IMR-90 (cell line): ENCODE results near the gene TMEM45B. TPM values are rescaled to one million over a fixed set of nuclear protein-coding genes. Genes with fewer than 3 reads are reported as not detected.
"Not testable (repeated sequence)": the region's sequence is repeated elsewhere in the genome, so short reads cannot be mapped to it uniquely, and the experiment has no call there.

Experiments used
- ATAC-seq: fragments of 200-7000 bp; cut with Tn5 transposase; 2 replicates; pipeline ENCODE4 v1.9.1; 2020; ENCODE audit warnings: low read depth, mild to moderate bottlenecking, moderate library complexity
- BruUV-seq: library from RNA; stranded (reverse); fragments of 400-500 nt; replicated peaks from 2 replicates; lab custom pipeline; 2021; lab: Mats Ljungman, UMichigan
- CTCF ChIA-PET: fragments of 300-600 bp; formaldehyde crosslinking; extraction: SDS; loops from one replicate; lab custom pipeline; 2021; ENCODE audit warnings: antibody characterized with exemption; lab: Yijun Ruan, JAX
- POLR2A ChIA-PET: fragments of 300-600 bp; sonication (Branson Sonifier 250); formaldehyde crosslinking; loops from one replicate; lab custom pipeline; 2022; ENCODE audit warnings: antibody characterized with exemption; ENCODE audit not compliant: unreplicated experiment; lab: Charles Lee
- DNase-seq: peaks from one replicate; pipeline ENCODE4 v3.0.0; 2013
- H2AFZ ChIP-seq: replicated peaks from 2 replicates; pipeline ENCODE3; 2013; ENCODE audit warnings: low read length, mild to moderate bottlenecking; ENCODE audit not compliant: poor library complexity
- H2AK5ac ChIP-seq: 2 replicates; pipeline ENCODE4 v1.6.1; 2013; ENCODE audit warnings: low read depth, low read length, inconsistent platforms
- H2AK9ac ChIP-seq: replicated peaks from 2 replicates; pipeline ENCODE3; 2013; ENCODE audit warnings: mild to moderate bottlenecking, low read depth, low read length, moderate library complexity; ENCODE audit not compliant: poor library complexity
- H2BK120ac ChIP-seq: 2 replicates; pipeline ENCODE4 v1.6.1; 2013; ENCODE audit warnings: low read depth, low read length, inconsistent platforms
- H2BK15ac ChIP-seq: 3 replicates; pipeline ENCODE4 v1.6.1; 2013; ENCODE audit warnings: low read depth, low read length, inconsistent platforms
- H2BK20ac ChIP-seq: 2 replicates; pipeline ENCODE4 v1.6.1; 2013; ENCODE audit warnings: low read depth, mild to moderate bottlenecking, inconsistent platforms, low read length, moderate library complexity
- H2BK5ac ChIP-seq: 2 replicates; pipeline ENCODE4 v1.6.1; 2013; ENCODE audit warnings: mild to moderate bottlenecking, low read depth, low read length, inconsistent platforms; ENCODE audit not compliant: poor library complexity, severe bottlenecking
- H3K14ac ChIP-seq: replicated peaks from 2 replicates; pipeline ENCODE4 v1.6.1; 2013; ENCODE audit warnings: low read depth, low read length, inconsistent platforms
- H3K18ac ChIP-seq: 2 replicates; pipeline ENCODE4 v1.6.1; 2013; ENCODE audit warnings: low read depth, low read length, control low read depth
- H3K23ac ChIP-seq: 2 replicates; pipeline ENCODE4 v1.6.1; 2013; ENCODE audit warnings: low read depth, low read length, inconsistent platforms
- H3K27ac ChIP-seq: 2 replicates; pipeline ENCODE4 v1.5.1; 2013; ENCODE audit warnings: mild to moderate bottlenecking, control low read depth, low read length; ENCODE audit not compliant: insufficient read depth
- H3K27me3 ChIP-seq: 2 replicates; pipeline ENCODE4 v1.6.1; 2013; ENCODE audit warnings: low read length; ENCODE audit not compliant: control insufficient read depth, insufficient read depth
- H3K36me3 ChIP-seq: 2 replicates; pipeline ENCODE4 v1.6.1; 2013; ENCODE audit warnings: low read length, mixed read lengths; ENCODE audit not compliant: control insufficient read depth, insufficient read depth
- H3K4ac ChIP-seq: 2 replicates; pipeline ENCODE4 v1.6.1; 2013; ENCODE audit warnings: low read depth, low read length, inconsistent platforms
- H3K4me1 ChIP-seq: 2 replicates; pipeline ENCODE4 v1.6.1; 2013; ENCODE audit warnings: low read length, mixed read lengths; ENCODE audit not compliant: control insufficient read depth, insufficient read depth
- H3K4me2 ChIP-seq: 2 replicates; pipeline ENCODE4 v1.6.1; 2013; ENCODE audit warnings: low read depth, mild to moderate bottlenecking, control low read depth, low read length, moderate library complexity
- H3K4me3 ChIP-seq: 2 replicates; pipeline ENCODE4 v1.5.1; 2013; ENCODE audit warnings: low read depth, mild to moderate bottlenecking, control low read depth, low read length, moderate library complexity; ENCODE audit not compliant: insufficient read depth
- H3K56ac ChIP-seq: 2 replicates; pipeline ENCODE4 v1.6.1; 2013; ENCODE audit warnings: low read length, inconsistent platforms; ENCODE audit not compliant: insufficient read depth; ENCODE audit errors: extremely low read depth
- H3K79me1 ChIP-seq, 2 experiments: 2 replicates each; pipeline ENCODE4 v1.6.1; 2013; ENCODE audit warnings: low read length in 2 of 2, inconsistent platforms in 1 of 2, low read depth in 1 of 2
- H3K9ac ChIP-seq: 2 replicates; pipeline ENCODE4 v1.6.1; 2013; ENCODE audit warnings: low read depth, low read length, control low read depth
- H3K9me1 ChIP-seq: 2 replicates; pipeline ENCODE4 v1.6.1; 2013; ENCODE audit warnings: low read length, inconsistent platforms; ENCODE audit not compliant: insufficient read depth
- H3K9me3 ChIP-seq: 2 replicates; pipeline ENCODE4 v1.6.1; 2013; ENCODE audit warnings: low read length; ENCODE audit not compliant: control insufficient read depth, insufficient read depth
- H4K20me1 ChIP-seq: 2 replicates; pipeline ENCODE4 v1.6.1; 2013; ENCODE audit warnings: low read length, inconsistent platforms; ENCODE audit not compliant: insufficient read depth
- H4K5ac ChIP-seq: 2 replicates; pipeline ENCODE4 v1.6.1; 2013; ENCODE audit warnings: mild to moderate bottlenecking, low read depth, low read length, control low read depth
- H4K8ac ChIP-seq, 2 experiments: 2 replicates each; pipeline ENCODE4 v1.6.1; 2013; ENCODE audit warnings: low read depth in 2 of 2, low read length in 2 of 2, control low read depth in 1 of 2, inconsistent platforms in 1 of 2
- H4K91ac ChIP-seq: 2 replicates; pipeline ENCODE4 v1.6.1; 2013; ENCODE audit warnings: low read depth, low read length, inconsistent platforms; ENCODE audit not compliant: insufficient read depth
- WGBS, 2 experiments: methylation state at CpG; one replicate each; pipeline versions ENCODE4 v1.1.5 to v1.1.7; 2013; ENCODE audit warnings: missing lambda C conversion rate in 2 of 2; ENCODE audit not compliant: insufficient read length in 1 of 2; ENCODE audit errors: extremely low coverage in 2 of 2; 5-methylcytosine and 5-hydroxymethylcytosine counted together
- dilution Hi-C: fragments of 300-500 bp; cut with HindIII; formaldehyde crosslinking; loops from one replicate; pipeline ENCODE4 v1.14.3; 2018; ENCODE audit warnings: low sequenced_read_pairs; ENCODE audit not compliant: unreplicated experiment
- in situ Hi-C: fragments of 300-500 bp; cut with MboI; formaldehyde crosslinking; loops from 3 replicates; pipeline ENCODE4 v1.14.3; 2019; ENCODE audit warnings: low sequenced_read_pairs, inconsistent platforms, mixed read lengths
- intact Hi-C: fragments of 100-400 bp; cut with micrococcal nuclease; formaldehyde crosslinking; loops from 2 replicates; pipeline ENCODE4 v1.10.0; 2022
- polyA plus RNA-seq, 3 experiments: library from polyadenylated mRNA; depleted of rRNA; stranded (reverse); fragments of >200 nt; gene quantifications; 2 replicates each; pipeline ENCODE4 v1.2.3, GENCODE V29; 2012; ENCODE audit warnings: low replicate concordance in 1 of 3
- total RNA-seq: library from RNA; depleted of rRNA; stranded (reverse); fragments of >200 nt; gene quantifications from 2 replicates; pipeline ENCODE4 v1.2.3, GENCODE V29; 2012

TMEM45B gene
- total and polyA plus RNA-seq, 2 of the 4 experiments (the other 2 are of a cell fraction): not detected

- in situ Hi-C loops, dilution Hi-C loops, H3K9ac ChIP-seq, H2BK20ac ChIP-seq, intact Hi-C loops, H2AK9ac ChIP-seq, H2AFZ ChIP-seq, H2BK15ac ChIP-seq, H3K9me3 ChIP-seq, H4K91ac ChIP-seq, H3K14ac ChIP-seq, H3K18ac ChIP-seq, H3K23ac ChIP-seq, H2AK5ac ChIP-seq, H3K4me2 ChIP-seq, H4K20me1 ChIP-seq, H2BK5ac ChIP-seq, BruUV-seq, H3K56ac ChIP-seq, H4K5ac ChIP-seq, ATAC-seq, H3K27ac ChIP-seq, H2BK120ac ChIP-seq, H3K9me1 ChIP-seq, H3K79me1 ChIP-seq, POLR2A ChIA-PET, H3K4me3 ChIP-seq, H3K4ac ChIP-seq, H4K8ac ChIP-seq, H3K4me1 ChIP-seq, H3K27me3 ChIP-seq: not testable (repeated sequence)
- H3K36me3 ChIP-seq: peaks cover 65% of the 10 kb centered on the region
- WGBS, 2 experiments: no CpG with 5 or more reads among the region's 16 CpGs
- CTCF ChIA-PET: interaction anchor here (1.5 kb wide), 1 partner anchor 13 kb away, joined by 4 read pairs; no protein-coding TSS in a partner anchor
- DNase-seq: peak; percentile 20
Observed at GRCh38 chr11:129868626-129869025, 53.0 kb downstream of the TMEM45B start.
